GM21447 (cell line): ENCODE measurements around the gene SDR42E1.

ENCODE experiments used
- ATAC-seq: cut with Tn5 transposase; IDR thresholded peaks from one replicate; pipeline ENCODE4 v1.9.1; 2021; ENCODE audit not compliant: unreplicated experiment

The SDR42E1 gene

GRCh38 chr16:81940781-81941560, 70.3 kb downstream of the SDR42E1 start:
- ATAC-seq, result no peak

GRCh38 chr16:81939164-81940056, 71.9 kb downstream of the SDR42E1 start:
- no peak for ATAC-seq
